Left lobe of liver (tissue), 1 donor: ENCODE results near the gene TAF6L. TPM values are rescaled to one million over a fixed set of nuclear protein-coding genes. Genes with fewer than 3 reads are reported as not detected.

Experiments used
- total RNA-seq: library from RNA; stranded (reverse); gene quantifications from one replicate; pipeline ENCODE4 v1.2.1, GENCODE V29; 2021
- donor health status: DM: no; HTN: yes; CAD: no.

Gene TAF6L
- total RNA-seq, 1 donor from 2014 or later: 22.9 TPM

Other genes with a start within 250 kb of the TAF6L start
- 115 TPM for gene AHNAK, start 224.6 kb upstream of the TAF6L start, total RNA-seq
- gene EEF1G, start 197.5 kb upstream of the TAF6L start, total RNA-seq: 441 TPM
- 32.6 TPM for gene TUT1, start 179.9 kb upstream of the TAF6L start, total RNA-seq
- gene MTA2, start 169.5 kb upstream of the TAF6L start, total RNA-seq: 24.4 TPM
- 29.9 TPM for gene EML3, start 158.6 kb upstream of the TAF6L start, total RNA-seq
- gene ROM1, start 158.1 kb upstream of the TAF6L start, total RNA-seq: 1.1 TPM
- gene B3GAT3, start 149.4 kb upstream of the TAF6L start, total RNA-seq: 16.8 TPM
- gene GANAB, start 124.8 kb upstream of the TAF6L start, total RNA-seq: 220 TPM
- gene INTS5, start 118.1 kb upstream of the TAF6L start, total RNA-seq: 12.8 TPM
- gene C11orf98, start 106.2 kb upstream of the TAF6L start, total RNA-seq: 30.4 TPM
- 3.4 TPM for gene CSKMT, start 106.1 kb upstream of the TAF6L start, total RNA-seq
- gene UQCC3, start 99.7 kb upstream of the TAF6L start, total RNA-seq: 4.9 TPM
- gene LBHD1, start 99.1 kb upstream of the TAF6L start, total RNA-seq: 3.3 TPM
- 30.5 TPM for gene UBXN1, start 92.3 kb upstream of the TAF6L start, total RNA-seq
- not detected for gene LRRN4CL, start 81.9 kb upstream of the TAF6L start, total RNA-seq
- 35.1 TPM for gene BSCL2, start 64.0 kb upstream of the TAF6L start, total RNA-seq
- 0.20 TPM for gene GNG3, start 63.7 kb upstream of the TAF6L start, total RNA-seq
- 13.7 TPM for gene HNRNPUL2, start 43.9 kb upstream of the TAF6L start, total RNA-seq
- gene TTC9C, start 42.9 kb upstream of the TAF6L start, total RNA-seq: 11.2 TPM
- gene ZBTB3, start 17.2 kb upstream of the TAF6L start, total RNA-seq: 5.5 TPM
- gene POLR2G, start 9.8 kb upstream of the TAF6L start, total RNA-seq: 22.7 TPM
- gene TMEM179B, start 16.0 kb downstream of the TAF6L start, total RNA-seq: 27.5 TPM
- gene TMEM223, start 20.6 kb downstream of the TAF6L start, total RNA-seq: 7.6 TPM
- gene NXF1, start 34.0 kb downstream of the TAF6L start, total RNA-seq: 42.8 TPM
- gene STX5, start 60.7 kb downstream of the TAF6L start, total RNA-seq: 23.8 TPM
- not detected for gene TEX54, start 61.4 kb downstream of the TAF6L start, total RNA-seq
- gene WDR74, start 68.2 kb downstream of the TAF6L start, total RNA-seq: 20.5 TPM
- gene SLC3A2, start 109.5 kb downstream of the TAF6L start, total RNA-seq: 64.8 TPM
- not detected for gene CHRM1, start 150.0 kb downstream of the TAF6L start, total RNA-seq
- gene SLC22A6, start 213.6 kb downstream of the TAF6L start, total RNA-seq: not detected
- not detected for gene SLC22A8, start 244.4 kb downstream of the TAF6L start, total RNA-seq